Kidney (tissue), 14 donors: ENCODE results near the gene ANKRD44. TPM values are rescaled to one million over a fixed set of nuclear protein-coding genes. Genes with fewer than 3 reads are reported as not detected.

Experiments used
- DNase-seq, 5 donors: peaks; one replicate each; pipeline ENCODE4 v3.0.0-alpha.2; 2013 to 2020
- FAIRE-seq: peaks from 2 replicates; lab custom pipeline; 2012; peaks lifted over from hg19 to GRCh38; lab: Jason Lieb, UNC
- H3K27ac ChIP-seq, 2 donors: one replicate each; pipeline ENCODE4 v1.7.0; 2013; ENCODE audit warnings: low read depth in 2 of 2, low read length in 2 of 2, inconsistent platforms in 1 of 2
- H3K27me3 ChIP-seq: one replicate; pipeline ENCODE4 v1.7.1; 2013; ENCODE audit warnings: low read length, inconsistent platforms; ENCODE audit not compliant: control insufficient read depth, insufficient read depth
- H3K36me3 ChIP-seq, 3 donors: one replicate each; pipeline versions ENCODE4 v1.7.0 to v1.7.1; 2013; ENCODE audit warnings: low read length in 3 of 3, control low read depth in 1 of 3, inconsistent platforms in 1 of 3; ENCODE audit not compliant: insufficient read depth in 3 of 3, control insufficient read depth in 2 of 3
- H3K4me1 ChIP-seq, 3 donors: one replicate each; pipeline versions ENCODE4 v1.7.0 to v1.7.1; 2013; ENCODE audit warnings: low read length in 3 of 3, inconsistent platforms in 1 of 3, low read depth in 1 of 3; ENCODE audit not compliant: control insufficient read depth in 2 of 3, insufficient read depth in 2 of 3
- H3K4me3 ChIP-seq, 3 donors: one replicate each; pipeline versions ENCODE4 v1.7.0 to v1.8.1; 2013; ENCODE audit warnings: low read length in 3 of 3, control low read depth in 1 of 3, inconsistent platforms in 1 of 3
- H3K9ac ChIP-seq, 3 donors: one replicate each; pipeline versions ENCODE4 v1.7.0 to v1.7.1; 2013; ENCODE audit warnings: low read length in 3 of 3, control low read depth in 1 of 3, inconsistent platforms in 1 of 3
- H3K9me3 ChIP-seq, 3 donors: one replicate each; pipeline versions ENCODE4 v1.7.0 to v1.7.1; 2013; ENCODE audit warnings: low read length in 3 of 3, control low read depth in 1 of 3, inconsistent platforms in 1 of 3; ENCODE audit not compliant: control insufficient read depth in 2 of 3, insufficient read depth in 1 of 3
- intact Hi-C: fragments of 100-400 bp; cut with DNase I; formaldehyde crosslinking; loops from one replicate; pipeline ENCODE4 v1.11.1; 2022
- polyA plus RNA-seq: library from polyadenylated mRNA; stranded (reverse); fragments of 350-450 nt; fragmentation: Illumina TruSeq; extraction: RNeasy Lipid Tissue Mini Kit (QIAGEN cat#74804); gene quantifications from one replicate; pipeline ENCODE4 v1.2.3, GENCODE V29; 2014; ENCODE audit warnings: low read depth, low replicate concordance; ENCODE audit not compliant: insufficient read depth
- total RNA-seq: library from RNA; stranded (reverse); fragmentation: NEBNext Ultra II Directional; extraction: Animal tissue kit (Norgen Biotek cat#: 25700); gene quantifications from one replicate; pipeline ENCODE4 v1.2.1, GENCODE V29; 2021
- TF ChIP-seq, protein P1 (sequence below): IDR thresholded peaks from 3 replicates; pipeline ENCODE4 v1.5.1; 2012; ENCODE audit warnings: mild to moderate bottlenecking, moderate library complexity, borderline replicate concordance; ENCODE audit not compliant: insufficient read depth; ENCODE audit errors: extremely low read depth
- donor health status: control.
- donor health status: control.
- donor health status: control.
- donor health status: control.
- donor health status: control.
- donor health status: DM: yes; HTN: yes; CAD: no.
- donor health status: Normal renal cell carcinoma (clear cell type).

Gene ANKRD44
- total and polyA plus RNA-seq, 2 donors from 2014 or later, result 2.2 to 39.2 TPM

DNA sequence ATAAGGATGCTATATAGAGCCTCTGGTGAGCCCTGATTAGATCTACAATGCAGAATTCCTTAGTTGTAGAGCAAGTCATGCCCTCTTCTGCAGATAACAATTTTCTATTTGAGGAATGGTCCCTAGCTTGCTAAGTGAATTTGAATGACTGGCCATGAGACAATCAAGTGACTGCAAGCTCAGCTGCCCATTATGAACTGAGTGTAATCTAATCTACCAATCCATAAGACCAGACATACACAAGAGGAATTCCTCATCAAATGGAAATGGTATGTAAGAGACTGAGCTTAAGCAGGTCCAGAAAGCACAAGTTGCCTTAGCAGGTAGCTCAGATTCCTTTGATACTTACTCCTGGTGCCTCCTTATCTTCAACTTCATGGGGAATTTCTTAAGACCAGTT is 4.8 kb upstream of the ANKRD44 start:
- DNase-seq, result no peak
- no peaks in the 10 kb centered on the region for H3K36me3 ChIP-seq
- no peaks in the 10 kb centered on the region for H3K9me3 ChIP-seq
- no peak overlapping the region for H3K27ac ChIP-seq
- H3K4me3 ChIP-seq, result no peak overlapping the region
- intact Hi-C loops, result loop anchor here (10.0 kb wide), 1 partner anchor 121 kb away; no protein-coding TSS in a partner anchor
- TF ChIP-seq, protein P1, sequence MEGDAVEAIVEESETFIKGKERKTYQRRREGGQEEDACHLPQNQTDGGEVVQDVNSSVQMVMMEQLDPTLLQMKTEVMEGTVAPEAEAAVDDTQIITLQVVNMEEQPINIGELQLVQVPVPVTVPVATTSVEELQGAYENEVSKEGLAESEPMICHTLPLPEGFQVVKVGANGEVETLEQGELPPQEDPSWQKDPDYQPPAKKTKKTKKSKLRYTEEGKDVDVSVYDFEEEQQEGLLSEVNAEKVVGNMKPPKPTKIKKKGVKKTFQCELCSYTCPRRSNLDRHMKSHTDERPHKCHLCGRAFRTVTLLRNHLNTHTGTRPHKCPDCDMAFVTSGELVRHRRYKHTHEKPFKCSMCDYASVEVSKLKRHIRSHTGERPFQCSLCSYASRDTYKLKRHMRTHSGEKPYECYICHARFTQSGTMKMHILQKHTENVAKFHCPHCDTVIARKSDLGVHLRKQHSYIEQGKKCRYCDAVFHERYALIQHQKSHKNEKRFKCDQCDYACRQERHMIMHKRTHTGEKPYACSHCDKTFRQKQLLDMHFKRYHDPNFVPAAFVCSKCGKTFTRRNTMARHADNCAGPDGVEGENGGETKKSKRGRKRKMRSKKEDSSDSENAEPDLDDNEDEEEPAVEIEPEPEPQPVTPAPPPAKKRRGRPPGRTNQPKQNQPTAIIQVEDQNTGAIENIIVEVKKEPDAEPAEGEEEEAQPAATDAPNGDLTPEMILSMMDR, result no peak
- peaks cover 0 to 3% (median 0%) of the 10 kb centered on the region in 3 donors for H3K4me1 ChIP-seq
- no peaks in the 10 kb centered on the region for H3K27me3 ChIP-seq
- FAIRE-seq, result no peak
- H3K9ac ChIP-seq, result no peak overlapping the region

DNA sequence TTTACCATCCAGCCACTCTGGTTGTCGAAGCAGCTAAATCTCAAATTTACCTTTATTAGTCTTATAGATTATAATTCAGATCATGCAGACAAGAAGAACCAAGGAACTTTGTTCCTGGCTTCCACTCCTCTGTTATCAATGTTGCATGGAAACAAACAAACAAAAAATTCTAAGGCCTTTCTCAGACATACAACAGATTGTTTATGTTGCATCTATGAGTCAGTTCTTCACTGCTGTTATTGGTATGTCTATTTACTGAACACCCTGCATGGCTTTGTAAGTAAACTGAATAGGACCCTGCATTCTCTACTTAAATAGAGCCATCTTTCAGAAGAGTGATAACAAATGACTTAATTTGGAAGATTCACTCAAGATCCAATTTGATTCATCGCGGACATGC is 1.6 kb upstream of the ANKRD44 start:
- Histone ChIP-seq H3K27me3 (no peaks in the 10 kb centered on the region), H3K9ac (no peak overlapping the region), H3K36me3 (no peaks in the 10 kb centered on the region), H3K9me3 (no peaks in the 10 kb centered on the region), H3K4me3 (no peak overlapping the region), H3K4me1 (peaks cover 0 to 3% (median 0%) of the 10 kb centered on the region in 3 donors), H3K27ac (no peak overlapping the region)
- FAIRE-seq (no peak), DNase-seq (no peak)
- TF ChIP-seq, protein P1, result no peak
- intact Hi-C loops, result loop anchor here (10.0 kb wide), 1 partner anchor 117 kb away; no protein-coding TSS in a partner anchor

DNA sequence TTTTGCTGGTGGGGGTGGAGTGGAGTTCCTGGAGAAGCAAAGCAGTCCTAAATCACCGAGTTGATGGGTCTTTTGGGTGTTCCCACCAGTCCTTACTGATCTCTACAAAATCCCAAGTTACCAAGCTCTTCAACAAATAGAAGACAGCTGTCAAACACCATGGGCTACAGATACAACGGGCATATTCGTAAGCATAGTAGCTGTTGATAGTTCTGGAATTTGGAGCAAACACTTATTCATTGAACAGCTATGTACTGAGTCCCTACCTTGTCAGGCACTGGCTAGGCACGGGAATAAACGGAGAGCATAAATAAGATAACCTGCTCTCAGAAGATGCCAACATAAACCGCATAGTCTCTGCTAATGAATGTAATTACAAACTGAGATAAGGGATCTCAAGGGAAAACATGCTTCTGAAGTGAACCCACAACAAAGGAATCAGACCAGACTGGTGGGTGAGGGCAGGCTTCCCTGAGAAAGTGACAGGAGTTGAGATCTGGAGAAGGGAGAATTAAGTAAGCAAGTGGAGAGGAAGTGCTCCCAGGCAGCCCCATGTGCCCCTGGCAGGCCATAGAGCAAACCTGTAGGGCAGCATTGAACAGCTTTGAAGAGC is 947 bp upstream of the ANKRD44 start:
- intact Hi-C loops, result loop anchor here (10.0 kb wide), 1 partner anchor 117 kb away; no protein-coding TSS in a partner anchor
- no peaks in the 10 kb centered on the region for H3K27me3 ChIP-seq
- no peak overlapping the region for H3K27ac ChIP-seq
- TF ChIP-seq, protein P1, result no peak
- FAIRE-seq (no peak), DNase-seq (no peak)
- H3K9ac ChIP-seq, result peak overlapping the region in 1 of 3 donors; percentile 44
- H3K4me3 ChIP-seq, result peak overlapping the region; percentile 48 to 65 (median 61)
- no peaks in the 10 kb centered on the region for H3K9me3 ChIP-seq
- peaks cover 0 to 3% (median 0%) of the 10 kb centered on the region in 3 donors for H3K4me1 ChIP-seq
- no peaks in the 10 kb centered on the region for H3K36me3 ChIP-seq
